GM12892 (cell line): ENCODE results near the gene FBXO36.
A peak's percentile ranks its signal among the peaks of the same experiment; 100 is the strongest.

Source experiments
- DNase-seq: peaks from one replicate; pipeline ENCODE4 v3.0.0; 2011; ENCODE audit not compliant: insufficient read length
- FAIRE-seq: peaks from 2 replicates; lab custom pipeline; 2011; peaks lifted over from hg19 to GRCh38; lab: Jason Lieb, UNC
- POLR2A ChIP-seq: IDR thresholded peaks from 2 replicates; pipeline ENCODE4 v1.6.1; 2011; ENCODE audit warnings: low read depth, low read length, control low read depth
- POLR2AphosphoS5 ChIP-seq: IDR thresholded peaks from 2 replicates; pipeline ENCODE4 v1.6.1; 2011; ENCODE audit warnings: low read depth, low read length, control low read depth
- TAF1 ChIP-seq: IDR thresholded peaks from 2 replicates; pipeline ENCODE4 v1.6.1; 2011; ENCODE audit warnings: low read depth, mild to moderate bottlenecking, control low read depth, low read length, borderline replicate concordance

FBXO36 gene

GRCh38 chr2:229993236-229993635 is 70.9 kb downstream of the FBXO36 start:
- TF ChIP-seq POLR2A = no peak
- TF ChIP-seq POLR2AphosphoS5 = no peak
- no peak for TF ChIP-seq TAF1
- DNase-seq = no peak
- FAIRE-seq = no peak

GRCh38 chr2:229996320-229996719 is 74.0 kb downstream of the FBXO36 start:
- no peak for FAIRE-seq
- DNase-seq = no peak

GRCh38 chr2:229997565-229997964 is 75.3 kb downstream of the FBXO36 start:
- TF ChIP-seq POLR2AphosphoS5 = no peak
- no peak for TF ChIP-seq POLR2A
- no peak for TF ChIP-seq TAF1
- DNase-seq (no peak), FAIRE-seq (no peak)

More at GRCh38 chr2:229996320-229996719, 74.0 kb downstream of the FBXO36 start:
- TF ChIP-seq POLR2A (no peak), TAF1 (no peak), POLR2AphosphoS5 (no peak)

- DNase-seq (peak; percentile 28), FAIRE-seq (peak; percentile 87)
- TF ChIP-seq POLR2AphosphoS5 (no peak), POLR2A (no peak), TAF1 (no peak)
These were observed 78.0 kb downstream of the FBXO36 start for GRCh38 chr2:230000118-230000841.

GRCh38 chr2:230007931-230008707 is 85.8 kb downstream of the FBXO36 start:
- DNase-seq = peak; percentile 23
- FAIRE-seq = peak; percentile 69
- no peak for TF ChIP-seq TAF1
- TF ChIP-seq POLR2A = no peak
- no peak for TF ChIP-seq POLR2AphosphoS5

- FAIRE-seq (no peak), DNase-seq (no peak)
These were observed 86.4 kb downstream of the FBXO36 start for GRCh38 chr2:230008708-230009066.

GRCh38 chr2:230010501-230010900 is 88.2 kb downstream of the FBXO36 start:
- DNase-seq (no peak), FAIRE-seq (no peak)
- TF ChIP-seq POLR2A = no peak
- no peak for TF ChIP-seq TAF1
- TF ChIP-seq POLR2AphosphoS5 = no peak

More at GRCh38 chr2:230008708-230009066, 86.4 kb downstream of the FBXO36 start:
- TF ChIP-seq TAF1 = no peak
- no peak for TF ChIP-seq POLR2A
- TF ChIP-seq POLR2AphosphoS5 = no peak

GRCh38 chr2:230011617-230012016 is 89.3 kb downstream of the FBXO36 start:
- DNase-seq (no peak), FAIRE-seq (no peak)
- TF ChIP-seq TAF1 (no peak), POLR2AphosphoS5 (no peak), POLR2A (no peak)

- no peak for TF ChIP-seq POLR2AphosphoS5
- TF ChIP-seq TAF1 = no peak
- no peak for TF ChIP-seq POLR2A
- no peak for DNase-seq
- no peak for FAIRE-seq
These were observed 90.1 kb downstream of the FBXO36 start for GRCh38 chr2:230012267-230012884.

GRCh38 chr2:230016844-230017243 is 94.5 kb downstream of the FBXO36 start:
- TF ChIP-seq POLR2AphosphoS5 (no peak), TAF1 (no peak), POLR2A (no peak)
- no peak for DNase-seq
- no peak for FAIRE-seq

- TF ChIP-seq POLR2A (no peak), POLR2AphosphoS5 (no peak), TAF1 (no peak)
- FAIRE-seq = no peak
- no peak for DNase-seq
These were observed 95.8 kb downstream of the FBXO36 start for GRCh38 chr2:230018153-230018552.

GRCh38 chr2:230019742-230020141 is 97.4 kb downstream of the FBXO36 start:
- no peak for FAIRE-seq
- no peak for DNase-seq
- TF ChIP-seq POLR2AphosphoS5 = no peak
- TF ChIP-seq TAF1 = no peak
- no peak for TF ChIP-seq POLR2A
